NCI-H2081 (cell line): ENCODE measurements around the gene DPYSL4.
"Not testable (repeated sequence)": the region's sequence is repeated elsewhere in the genome, so short reads cannot be mapped to it uniquely, and the experiment has no call there.

Experiments
- DNase-seq, 2 experiments: peaks; one replicate each; lab custom pipeline; 2025; lab: John Stamatoyannopoulos, UW

DPYSL4 gene

DNA sequence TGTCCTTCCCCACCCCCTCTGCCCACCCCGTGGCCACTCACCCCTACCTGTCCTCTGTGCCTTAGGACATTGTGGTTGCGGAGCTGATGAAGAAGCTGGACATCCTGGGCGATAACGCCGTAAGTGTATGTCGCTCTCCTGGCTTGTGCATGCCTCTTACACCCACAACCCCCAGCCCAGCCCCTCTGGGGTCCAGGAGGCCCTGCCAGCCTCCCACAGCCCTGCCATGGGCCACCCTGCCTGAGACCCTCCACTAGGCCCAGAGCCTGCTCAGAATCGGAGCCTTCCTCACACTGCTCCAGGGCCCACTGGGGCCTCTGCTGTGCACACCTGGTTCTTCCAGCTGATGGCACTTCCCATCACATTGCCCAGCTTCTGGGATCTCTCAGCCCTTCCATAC lies 36.8 kb upstream of the DPYSL4 start:
- DNase-seq, result no peak

GRCh38 chr10:132150777-132151176 lies 36.0 kb upstream of the DPYSL4 start:
- DNase-seq, result no peak

DNA sequence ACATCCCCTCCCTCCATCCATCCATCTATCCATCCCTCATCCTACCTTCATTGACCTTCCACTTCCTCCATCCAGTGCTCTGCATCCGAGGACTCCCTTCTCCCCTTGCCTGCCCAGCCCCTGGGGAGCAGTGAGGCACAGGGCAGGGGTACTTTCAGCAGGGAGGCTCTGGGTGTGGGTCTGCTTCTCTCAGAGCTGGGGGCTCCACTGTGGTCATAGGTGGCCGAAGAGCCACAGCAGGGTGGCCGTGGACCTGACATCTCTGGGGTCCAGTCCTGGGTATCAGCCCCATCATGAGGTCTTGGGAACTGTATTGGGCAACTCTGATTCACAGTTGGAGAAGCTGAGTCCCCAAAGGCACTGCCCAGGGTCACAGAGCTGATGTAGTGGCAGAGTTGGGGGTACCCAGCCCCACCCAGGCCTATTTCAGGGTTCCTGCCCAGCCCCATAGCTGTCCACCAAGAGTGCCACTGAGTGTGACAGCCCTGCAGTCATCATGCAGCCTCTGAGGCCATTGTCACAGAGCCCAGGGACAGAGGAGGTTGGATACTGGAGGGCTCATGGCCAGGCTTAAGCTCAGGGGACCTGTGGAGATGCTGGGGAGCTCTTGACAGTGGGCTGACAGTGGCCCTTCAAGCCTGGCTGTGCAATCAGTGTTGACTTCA lies 35.3 kb upstream of the DPYSL4 start:
- no peak for DNase-seq

DNA sequence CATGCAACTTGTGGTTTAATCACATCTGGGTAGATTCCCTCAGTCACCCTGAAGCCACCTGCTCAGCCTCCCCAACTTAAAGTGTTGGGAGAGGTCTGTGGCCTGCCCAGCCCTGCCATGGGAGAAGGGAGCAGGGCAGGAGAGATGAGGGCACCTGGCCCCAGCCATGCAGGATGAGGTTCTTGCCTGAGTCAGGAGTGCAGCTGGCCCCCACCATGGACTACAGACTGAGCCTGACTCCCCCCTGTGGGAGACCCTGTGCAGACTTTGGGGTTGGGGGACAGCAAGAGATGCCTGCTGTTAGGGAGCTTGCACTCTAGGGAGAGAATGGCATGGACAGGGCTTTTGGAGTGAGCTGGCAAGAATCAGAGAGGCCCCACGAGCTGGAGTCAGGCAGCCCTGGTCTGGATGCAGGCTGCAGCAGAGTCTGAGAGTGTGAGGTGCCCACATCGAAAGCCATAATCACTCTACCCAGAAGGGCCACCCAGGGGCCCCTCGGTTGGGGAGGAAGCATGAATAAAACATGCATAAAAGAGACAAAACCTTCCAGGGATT lies 34.7 kb upstream of the DPYSL4 start:
- DNase-seq, result no peak

- DNase-seq, result no peak
Measured at GRCh38 chr10:132152896-132153580, 33.7 kb upstream of the DPYSL4 start.

GRCh38 chr10:132153616-132154217 lies 33.0 kb upstream of the DPYSL4 start:
- no peak for DNase-seq

DNA sequence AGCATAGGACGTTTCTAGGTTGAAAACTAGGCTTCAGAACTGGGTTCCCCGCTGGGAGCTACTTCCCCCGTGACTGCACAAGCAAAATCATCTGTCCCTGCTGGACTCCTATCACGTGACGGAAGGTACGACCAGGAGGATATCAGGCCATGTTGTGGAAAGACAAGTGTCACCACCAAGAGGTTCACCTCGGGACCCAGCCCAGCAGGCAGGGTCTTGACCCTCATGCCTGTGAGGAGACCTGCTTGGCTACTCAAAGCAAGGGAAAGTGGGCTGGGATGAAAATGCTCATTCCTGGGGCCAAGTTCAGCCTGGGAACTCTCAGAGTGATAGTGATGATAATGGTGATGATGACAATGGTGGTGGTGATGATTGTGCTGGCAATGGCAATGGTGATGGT lies 32.3 kb upstream of the DPYSL4 start:
- no peak for DNase-seq

GRCh38 chr10:132154931-132155330 lies 31.8 kb upstream of the DPYSL4 start:
- no peak for DNase-seq

GRCh38 chr10:132155723-132156381 lies 30.9 kb upstream of the DPYSL4 start:
- no peak for DNase-seq

- no peak for DNase-seq
Measured at GRCh38 chr10:132156382-132156781, 30.4 kb upstream of the DPYSL4 start.

DNA sequence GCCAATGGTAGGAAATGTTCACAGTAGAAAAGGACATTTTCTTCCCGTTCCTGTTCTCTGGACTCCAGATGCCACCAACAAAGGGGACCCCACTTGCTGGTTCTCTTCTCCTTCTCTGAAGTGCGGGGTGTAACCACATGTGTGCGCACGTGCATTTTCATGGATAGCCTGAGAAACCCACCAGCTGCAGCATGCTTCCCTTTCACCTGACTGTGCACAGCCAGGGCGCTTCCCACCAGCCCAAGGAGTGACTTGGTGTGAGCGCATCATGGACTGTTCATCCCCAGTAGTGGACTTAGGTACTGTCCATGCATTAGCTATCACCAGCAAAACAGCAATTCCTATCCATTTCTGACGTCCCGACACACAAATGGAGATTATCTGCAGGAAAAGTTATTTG lies 29.6 kb upstream of the DPYSL4 start:
- DNase-seq, result no peak

DNA sequence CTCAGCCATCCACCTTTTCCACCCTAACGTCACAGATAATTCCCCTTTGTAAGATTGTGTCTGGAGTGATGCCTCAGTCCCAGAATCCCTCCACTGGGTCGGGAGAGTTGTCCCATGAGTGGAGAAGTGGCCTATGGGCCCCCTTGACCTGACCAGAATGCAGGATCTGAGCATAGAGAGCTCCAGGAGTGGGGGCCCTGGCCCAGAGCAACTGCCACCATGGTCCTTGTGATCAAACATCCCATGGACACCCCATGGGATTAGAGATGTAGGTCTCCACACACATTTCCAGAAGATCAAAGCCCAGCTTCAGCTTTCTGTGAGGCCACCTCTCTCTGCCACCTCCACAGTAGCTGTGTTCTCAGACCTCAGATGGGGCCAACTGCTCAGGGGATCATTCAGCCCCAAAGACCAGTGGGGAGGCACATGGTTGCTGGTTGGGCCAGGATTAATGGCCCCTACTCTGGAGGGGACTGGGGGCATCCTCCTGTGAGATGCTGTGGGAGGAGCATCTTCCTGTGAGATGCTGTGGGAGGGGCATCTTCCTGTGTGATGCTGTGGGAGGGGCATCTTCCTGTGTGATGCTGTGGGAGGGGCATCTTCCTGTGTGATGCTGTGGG lies 28.5 kb upstream of the DPYSL4 start:
- no peak for DNase-seq

DNA sequence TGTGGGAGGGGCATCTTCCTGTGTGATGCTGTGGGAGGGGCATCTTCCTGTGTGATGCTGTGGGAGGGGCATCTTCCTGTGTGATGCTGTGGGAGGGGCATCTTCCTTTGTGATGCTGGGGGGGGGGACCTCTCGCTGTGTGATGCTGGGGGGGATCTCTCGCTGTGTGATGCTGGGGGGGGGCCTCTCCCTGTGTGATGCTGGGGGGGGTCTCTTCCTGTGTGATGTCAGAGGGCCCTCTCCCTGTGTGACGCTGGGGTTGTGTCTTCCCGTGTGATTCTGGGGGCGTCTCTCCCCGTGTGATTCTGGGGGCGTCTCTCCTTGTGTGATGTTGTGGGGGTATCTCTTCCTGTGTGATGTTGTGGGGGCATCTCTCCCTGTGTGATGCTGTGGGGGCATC lies 27.9 kb upstream of the DPYSL4 start:
- no peak for DNase-seq

- not testable (repeated sequence) for DNase-seq
Measured at GRCh38 chr10:132159302-132160230, 27.2 kb upstream of the DPYSL4 start.

GRCh38 chr10:132160231-132160630 lies 26.5 kb upstream of the DPYSL4 start:
- not testable (repeated sequence) for DNase-seq

DNA sequence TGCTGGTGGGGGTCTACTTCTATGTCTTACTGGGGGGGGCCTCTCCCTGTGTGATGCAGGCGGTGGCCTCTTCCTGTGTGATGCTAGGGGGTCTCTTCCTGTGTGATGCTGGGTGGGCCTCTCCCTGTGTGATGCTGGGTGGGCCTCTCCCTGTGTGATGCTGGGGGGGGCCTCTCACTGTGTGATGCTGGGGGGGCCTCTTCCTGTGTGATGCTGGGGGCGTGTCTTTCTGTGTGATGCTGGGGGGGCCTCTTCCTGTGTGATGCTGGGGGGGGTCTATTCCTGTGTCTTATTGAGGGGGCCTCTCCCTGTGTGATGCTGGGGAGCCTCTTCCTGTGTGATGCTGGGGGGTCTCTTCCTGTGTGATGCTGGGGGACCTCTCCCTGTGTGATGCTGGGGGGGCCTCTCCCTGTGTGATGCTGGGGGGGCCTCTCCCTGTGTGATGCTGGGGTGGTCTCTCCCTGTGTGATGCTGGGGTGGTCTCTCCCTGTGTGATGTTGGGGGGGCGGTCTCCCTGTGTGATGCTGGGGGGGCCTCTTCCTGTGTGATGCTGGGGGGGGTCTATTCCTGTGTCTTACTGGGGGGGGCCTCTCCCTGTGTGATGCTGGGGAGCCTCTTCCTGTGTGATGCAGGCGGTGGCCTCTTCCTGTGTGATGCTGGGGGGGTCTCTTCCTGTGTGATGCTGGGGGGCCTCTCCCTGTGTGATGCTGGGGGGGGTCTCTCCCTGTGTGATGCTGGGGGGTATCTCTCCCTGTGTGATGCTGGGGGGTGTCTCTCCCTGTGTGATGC lies 25.7 kb upstream of the DPYSL4 start:
- not testable (repeated sequence) for DNase-seq

GRCh38 chr10:132162021-132162531 lies 24.7 kb upstream of the DPYSL4 start:
- no peak for DNase-seq

DNA sequence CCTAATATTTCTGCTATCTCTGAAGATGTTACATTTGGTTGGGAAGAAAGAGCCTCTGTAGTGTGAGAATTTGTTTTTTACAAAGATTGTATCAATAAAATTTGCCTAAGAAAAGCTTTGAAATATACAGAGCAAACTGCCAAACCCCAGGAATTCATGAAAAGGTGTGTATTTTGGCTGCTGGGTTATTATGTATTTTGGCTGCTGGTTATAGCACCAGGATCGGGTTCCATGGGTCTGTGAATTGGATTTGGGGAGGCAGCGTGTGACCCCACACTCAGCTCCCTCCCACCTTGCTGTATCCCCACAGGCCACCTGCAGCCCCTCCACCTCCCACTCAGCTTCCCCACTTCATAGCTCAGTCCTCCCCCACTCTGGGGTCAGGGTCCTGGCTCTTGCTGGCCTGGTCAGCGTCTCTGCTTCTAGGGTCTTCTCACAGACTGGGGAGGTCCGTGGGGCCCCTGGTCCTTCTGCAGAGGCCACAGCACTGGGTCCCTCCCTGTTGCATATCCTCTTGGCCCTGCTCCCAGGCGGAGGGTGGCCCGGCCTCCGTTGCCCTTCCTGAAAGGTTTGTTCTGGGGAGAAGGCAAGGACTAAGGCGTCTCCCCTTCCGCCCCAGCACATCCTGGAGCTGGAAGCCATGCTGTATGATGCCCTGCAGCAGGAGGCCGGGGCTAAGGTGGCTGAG lies 24.0 kb upstream of the DPYSL4 start:
- no peak for DNase-seq

DNA sequence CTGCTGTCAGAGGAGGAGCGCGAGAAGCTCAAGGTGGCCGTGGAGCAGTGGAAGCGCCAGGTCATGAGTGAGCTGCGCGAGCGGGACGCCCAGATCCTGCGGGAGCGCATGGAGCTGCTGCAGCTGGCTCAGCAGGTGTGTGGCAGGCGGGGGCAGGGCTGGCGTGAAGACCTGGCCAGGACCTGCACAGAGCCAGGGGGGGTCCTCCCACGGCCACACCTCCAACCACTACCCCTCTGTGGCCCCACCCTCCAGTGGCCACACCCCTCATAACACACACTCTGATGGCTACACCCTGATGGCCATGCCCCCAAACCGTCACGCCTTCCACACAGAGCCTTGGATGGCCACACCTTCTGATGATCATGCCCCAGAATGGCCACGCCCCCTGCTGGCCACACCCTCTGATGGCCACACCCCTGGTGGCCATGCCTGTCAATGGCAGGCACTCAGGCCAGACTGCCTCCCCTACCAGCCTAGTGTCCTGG lies 23.4 kb upstream of the DPYSL4 start:
- DNase-seq, result peak in 1 of 2 experiments; percentile 24
